SW 1271 (cell line): ENCODE results near the gene SECISBP2.
A peak's percentile ranks its signal among the peaks of the same experiment; 100 is the strongest.
"Not testable (repeated sequence)": the region's sequence is repeated elsewhere in the genome, so short reads cannot be mapped to it uniquely, and the experiment has no call there.

Source experiments
- DNase-seq, 2 experiments: peaks; one replicate each; lab custom pipeline; 2025; lab: John Stamatoyannopoulos, UW

Gene SECISBP2

DNA sequence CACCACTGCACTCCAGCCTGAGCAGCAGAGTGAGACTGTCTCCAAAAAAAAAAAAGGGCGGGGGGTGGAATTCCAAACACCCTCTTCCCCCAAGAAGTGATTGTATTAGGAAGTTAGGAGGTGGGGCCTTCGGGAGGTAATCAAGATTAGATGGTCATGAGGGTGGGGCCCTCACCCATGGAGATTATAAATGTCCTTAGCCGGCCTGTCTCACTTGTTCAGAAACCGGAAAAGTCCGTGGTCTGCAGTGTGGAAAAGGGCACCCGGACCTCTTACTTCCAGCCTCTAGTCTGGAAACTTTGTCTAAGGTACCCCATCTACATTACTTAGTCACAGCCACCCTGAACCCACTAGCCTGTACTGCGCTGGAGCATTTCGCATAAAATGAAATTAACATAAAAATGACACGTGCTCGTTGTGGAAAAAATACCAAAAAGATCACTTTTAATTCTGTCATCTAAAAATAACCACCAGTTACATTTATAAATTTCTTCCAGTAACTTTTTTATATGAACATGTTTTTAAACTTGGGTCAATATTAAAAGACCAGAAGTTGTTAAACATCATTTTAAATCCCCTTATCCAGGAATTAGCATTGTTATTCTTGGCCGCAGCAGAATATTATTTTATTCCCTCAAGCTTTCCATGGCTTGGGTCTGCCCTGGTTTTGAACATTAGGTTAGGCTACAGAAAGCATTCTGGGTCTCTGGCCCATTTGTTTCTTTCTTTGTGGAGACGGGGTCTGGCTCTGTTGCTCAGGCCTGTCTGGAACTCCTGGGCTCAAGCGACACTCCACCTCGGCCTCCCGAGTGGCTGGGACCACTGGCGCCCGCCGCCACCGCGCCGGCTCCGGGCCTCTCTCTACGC lies 8.5 kb upstream of the SECISBP2 start:
- peak; percentile 21 to 30 for DNase-seq

- DNase-seq = peak; percentile 100
Measured at GRCh38 chr9:89310475-89311345, 7.6 kb upstream of the SECISBP2 start, which contains the start of gene CKS2. Gene CKS2 (plus strand): TSS chr9:89311195. CDS start chr9:89311293, 98 bp downstream.

DNA sequence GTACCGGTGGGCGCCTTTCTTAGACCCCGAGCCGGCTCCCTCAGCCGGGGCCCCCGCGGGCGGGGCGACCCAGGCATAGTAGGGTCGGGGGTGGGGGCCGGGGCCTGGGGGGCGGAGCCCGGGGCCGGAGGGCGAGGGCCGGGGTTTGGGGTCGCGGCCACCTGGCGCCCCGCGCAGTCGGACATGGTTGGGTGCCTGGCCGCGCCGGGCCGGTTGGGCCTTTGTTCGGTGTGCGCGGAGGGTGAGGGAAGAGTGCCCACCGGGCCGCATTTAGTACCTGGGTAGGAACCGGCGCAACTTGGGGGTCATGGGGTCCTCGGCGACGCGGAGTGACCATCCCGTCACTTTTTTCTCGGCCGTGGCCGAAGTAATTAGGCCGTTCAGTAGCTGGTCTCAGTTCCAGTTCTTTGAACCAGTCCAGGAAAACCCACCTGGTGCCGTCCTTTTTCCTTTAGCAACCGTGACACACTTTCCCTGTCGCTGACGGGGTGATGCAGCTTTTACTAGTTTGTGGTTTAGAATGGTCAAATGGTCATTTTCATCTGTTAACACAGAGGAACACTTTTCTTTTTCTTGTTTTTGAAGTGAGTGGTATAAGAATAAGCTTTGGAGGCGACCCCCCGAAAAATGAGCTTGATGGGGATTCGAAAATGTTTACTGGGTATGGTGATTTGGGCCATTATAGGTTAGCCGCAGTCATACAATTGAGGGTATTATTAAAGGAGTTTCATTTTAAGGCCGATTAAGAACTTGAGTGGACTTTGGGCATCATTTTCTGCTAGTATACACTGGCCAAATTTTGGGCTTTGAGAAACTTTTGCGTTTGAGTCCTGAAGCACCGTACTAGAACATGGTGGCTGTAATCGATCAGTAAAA lies 6.7 kb upstream of the SECISBP2 start:
- peak in 1 of 2 experiments; percentile 16 for DNase-seq

DNA sequence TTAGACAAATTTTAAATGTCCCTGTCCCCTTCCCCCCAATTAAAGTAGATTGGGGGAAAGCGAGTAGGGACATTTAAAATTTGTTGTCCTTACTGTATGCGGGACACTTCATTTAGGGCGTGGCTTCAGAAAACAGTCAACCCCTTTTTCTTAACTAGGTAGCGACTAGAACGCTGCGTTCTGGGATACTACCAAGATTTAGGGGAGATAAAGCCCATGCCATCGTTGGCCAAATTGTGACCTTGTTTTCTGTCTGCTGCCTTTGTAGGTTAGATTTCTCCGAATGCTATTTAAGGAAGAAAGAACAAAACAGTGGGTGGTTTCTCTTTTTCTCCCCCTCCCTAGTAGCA lies 6.1 kb upstream of the SECISBP2 start:
- peak in 1 of 2 experiments; percentile 41 for DNase-seq

DNA sequence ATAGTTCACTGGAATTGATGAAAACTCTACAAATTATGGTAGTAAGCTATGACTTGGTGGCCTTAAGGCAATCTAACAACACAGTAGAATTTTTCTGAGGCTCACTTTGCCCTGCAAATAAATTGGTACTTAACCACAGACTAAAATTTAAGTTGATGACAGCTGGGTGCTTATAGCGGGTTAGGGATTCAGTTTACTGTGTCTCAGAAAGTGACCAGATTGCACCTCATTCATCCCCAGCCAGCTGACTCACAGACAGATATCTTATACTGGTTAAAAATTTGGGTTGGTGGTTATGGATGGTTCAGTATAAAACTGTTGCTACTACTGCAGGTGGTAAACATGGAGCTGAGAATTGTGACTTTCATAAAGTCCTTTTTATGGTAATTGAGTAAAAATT lies 4.5 kb upstream of the SECISBP2 start:
- no peak for DNase-seq

DNA sequence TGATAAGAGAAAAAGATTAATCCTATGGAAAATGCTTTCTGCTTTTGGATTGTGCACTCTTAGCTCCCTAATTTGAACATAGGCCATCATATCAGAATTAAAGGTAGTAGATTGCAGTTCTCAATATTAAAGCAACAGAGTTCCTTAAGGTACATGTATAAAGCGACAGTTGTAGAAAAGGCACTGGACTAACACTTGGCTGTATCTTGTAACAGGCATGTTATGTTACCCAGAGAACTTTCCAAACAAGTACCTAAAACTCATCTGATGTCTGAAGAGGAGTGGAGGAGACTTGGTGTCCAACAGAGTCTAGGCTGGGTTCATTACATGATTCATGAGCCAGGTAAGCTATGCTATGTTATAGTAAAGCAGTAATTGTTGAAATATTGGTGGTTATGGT lies 3.3 kb upstream of the SECISBP2 start:
- peak in 1 of 2 experiments; percentile 9 for DNase-seq

- no peak for DNase-seq
Measured at GRCh38 chr9:89315482-89315881, 2.8 kb upstream of the SECISBP2 start.

DNA sequence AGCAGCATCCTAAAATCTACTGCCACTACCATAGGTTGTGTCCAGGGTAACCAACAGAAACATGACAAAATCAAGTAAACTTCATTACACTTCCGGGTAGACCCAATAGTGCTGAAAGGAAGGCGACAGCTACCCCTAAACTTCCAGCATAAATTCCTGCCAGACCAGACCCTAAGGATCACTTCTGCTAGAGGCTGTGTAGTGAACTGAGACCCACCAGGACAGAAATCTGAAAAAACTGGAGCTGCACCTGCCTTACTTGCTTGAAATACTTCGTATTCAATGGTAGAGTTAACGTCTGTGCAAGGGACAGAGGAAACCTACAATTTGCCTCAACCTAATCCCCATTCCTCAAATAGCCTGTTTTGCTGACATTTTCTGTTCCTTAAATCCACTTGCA lies 1.0 kb upstream of the SECISBP2 start:
- no peak for DNase-seq

- no peak for DNase-seq
Measured at GRCh38 chr9:89319015-89319905, 960 bp downstream of the SECISBP2 start.

GRCh38 chr9:89323390-89323789 lies 5.1 kb downstream of the SECISBP2 start:
- no peak for DNase-seq

DNA sequence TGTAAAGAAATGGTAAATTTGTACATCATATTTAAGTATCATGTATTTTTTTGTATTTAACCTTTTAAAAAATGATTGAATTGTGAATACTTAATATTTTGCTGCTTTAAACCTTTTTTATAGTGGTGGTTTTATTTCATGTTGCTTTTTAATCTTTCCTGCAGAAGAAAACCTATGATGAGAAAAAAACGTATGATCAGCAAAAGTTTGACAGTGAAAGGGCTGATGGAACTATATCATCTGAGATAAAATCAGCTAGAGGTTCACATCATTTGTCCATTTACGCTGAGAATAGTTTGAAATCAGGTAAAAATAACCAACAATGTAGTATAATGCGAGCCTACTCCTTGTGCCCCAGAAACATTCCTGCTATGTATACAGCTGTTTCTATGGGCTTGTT lies 7.4 kb downstream of the SECISBP2 start:
- no peak for DNase-seq

DNA sequence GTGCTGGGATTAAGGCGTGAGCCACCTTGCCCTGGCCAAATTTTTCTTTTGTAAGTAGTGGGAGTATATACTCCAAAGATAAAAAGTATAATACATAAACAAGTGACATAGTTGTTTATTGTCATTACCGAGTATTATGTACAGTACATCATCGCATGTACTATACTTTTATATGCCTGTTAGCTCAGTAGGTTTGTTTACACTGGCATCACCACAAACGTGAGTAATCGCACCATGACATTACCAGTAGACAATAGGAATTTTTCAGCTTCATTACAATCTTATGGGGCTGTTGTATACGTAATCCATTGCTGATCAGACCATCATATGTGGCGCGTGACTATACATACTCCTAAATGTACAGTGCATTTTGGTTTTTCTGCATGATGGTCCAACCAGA lies 9.8 kb downstream of the SECISBP2 start:
- DNase-seq = no peak

DNA sequence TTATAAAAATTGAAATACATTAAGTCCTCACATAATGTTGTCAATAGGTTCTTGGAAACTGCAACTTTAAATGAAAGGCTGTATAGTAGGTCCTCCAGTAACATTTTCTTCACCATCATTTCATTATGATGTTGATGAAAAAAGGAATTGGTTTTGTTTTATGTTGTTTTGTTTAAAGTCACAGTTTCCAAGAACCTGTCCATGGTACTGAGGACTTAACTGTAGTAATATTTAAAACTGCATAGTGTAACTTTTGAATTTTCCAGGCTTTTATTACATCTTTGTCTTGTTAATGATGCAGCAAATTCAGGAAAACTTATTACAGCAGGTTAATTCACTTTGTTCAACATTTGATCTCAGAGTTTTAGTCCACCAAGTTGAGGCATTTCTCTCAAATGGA lies 11.6 kb downstream of the SECISBP2 start:
- DNase-seq = no peak

GRCh38 chr9:89330513-89330912 lies 12.2 kb downstream of the SECISBP2 start:
- no peak for DNase-seq

DNA sequence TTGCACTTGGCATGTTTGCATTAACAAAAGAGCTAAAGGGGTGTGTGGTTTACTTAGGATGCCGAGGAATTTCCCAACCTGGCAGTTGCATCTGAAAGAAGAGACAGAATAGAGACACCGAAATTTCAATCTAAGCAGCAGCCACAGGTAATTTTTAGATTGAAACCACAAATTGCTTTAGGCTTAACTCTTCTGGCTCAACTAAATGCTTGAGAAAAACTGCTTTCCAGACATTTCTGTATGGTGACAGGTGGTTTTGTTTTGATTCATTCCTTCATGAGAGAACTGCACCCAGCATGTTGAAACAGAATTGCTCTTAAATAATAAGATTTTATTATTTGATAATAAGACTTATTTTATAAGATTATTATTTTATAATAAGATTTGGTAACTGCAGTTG lies 21.5 kb downstream of the SECISBP2 start:
- no peak for DNase-seq

DNA sequence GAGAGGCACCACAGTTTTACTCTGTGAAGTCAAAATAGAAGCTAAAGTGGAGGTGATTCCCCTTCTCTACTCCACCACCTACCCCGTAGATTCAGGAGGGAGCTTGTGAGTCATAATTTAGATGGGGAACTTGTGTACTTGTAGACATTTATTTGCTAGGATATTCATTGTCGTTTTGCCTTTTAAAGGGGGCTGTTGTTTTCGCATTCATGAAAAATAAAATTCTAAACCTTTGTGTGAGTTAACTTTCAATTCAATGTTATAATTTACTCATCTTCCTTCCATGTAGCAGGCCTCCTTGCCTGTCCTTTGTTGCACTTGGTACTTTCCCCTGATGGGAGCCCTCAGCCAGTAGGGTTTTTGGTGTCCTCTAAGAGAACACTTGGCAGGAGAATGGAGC lies 22.0 kb downstream of the SECISBP2 start:
- no peak for DNase-seq

DNA sequence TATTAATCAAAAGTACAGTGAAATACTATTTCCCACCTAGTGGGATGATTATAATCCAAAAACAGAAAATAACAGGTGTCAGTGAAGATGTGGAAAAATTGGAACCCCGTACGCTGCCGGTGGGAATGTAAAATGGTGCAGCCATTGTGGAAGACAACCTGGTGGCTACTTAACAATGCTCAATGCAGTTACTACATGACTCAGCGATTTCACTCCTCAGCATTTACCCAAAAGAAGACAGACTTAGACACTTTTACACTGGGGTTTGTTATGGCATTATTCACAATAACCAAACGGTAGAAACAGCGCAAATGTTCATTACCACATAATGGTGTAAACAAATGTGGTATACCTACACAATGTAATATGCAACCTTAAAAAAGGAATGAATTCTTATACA lies 23.9 kb downstream of the SECISBP2 start:
- DNase-seq = no peak

- no peak for DNase-seq
Measured at GRCh38 chr9:89342948-89343347, 24.6 kb downstream of the SECISBP2 start.

- DNase-seq = not testable (repeated sequence)
Measured at GRCh38 chr9:89343812-89344211, 25.5 kb downstream of the SECISBP2 start.

GRCh38 chr9:89345476-89345875 lies 27.2 kb downstream of the SECISBP2 start:
- DNase-seq = no peak

- no peak for DNase-seq
Measured at GRCh38 chr9:89346696-89347095, 28.4 kb downstream of the SECISBP2 start.
